GM12874 (cell line): Measurements from ENCODE around the gene LOXHD1.

Experiments
- CTCF ChIP-seq: IDR thresholded peaks from 2 replicates; pipeline ENCODE4 v1.5.1; 2011; ENCODE audit warnings: low read depth, mild to moderate bottlenecking, control low read depth, low read length, moderate library complexity; ENCODE audit not compliant: insufficient read depth

Gene LOXHD1

DNA sequence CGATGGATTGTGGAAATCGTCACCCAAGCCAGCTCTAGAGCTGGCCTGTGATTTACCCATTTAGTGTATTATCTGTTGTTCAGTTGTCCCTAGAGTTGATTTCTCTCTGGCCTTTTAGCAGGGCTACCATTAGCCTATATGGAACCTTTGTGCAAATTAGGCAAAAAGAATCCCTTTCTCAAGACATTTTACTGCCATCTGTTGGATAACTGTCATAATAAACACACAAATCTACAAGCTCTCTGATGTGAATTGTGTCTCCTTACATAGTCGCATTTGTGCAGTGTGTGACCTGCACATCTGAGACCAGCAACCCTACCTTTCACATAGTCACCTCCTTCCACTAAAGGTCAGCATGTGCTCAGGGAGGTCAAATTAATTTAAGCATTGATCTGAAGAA is 34.0 kb downstream of the LOXHD1 start:
- no peak for TF ChIP-seq CTCF

DNA sequence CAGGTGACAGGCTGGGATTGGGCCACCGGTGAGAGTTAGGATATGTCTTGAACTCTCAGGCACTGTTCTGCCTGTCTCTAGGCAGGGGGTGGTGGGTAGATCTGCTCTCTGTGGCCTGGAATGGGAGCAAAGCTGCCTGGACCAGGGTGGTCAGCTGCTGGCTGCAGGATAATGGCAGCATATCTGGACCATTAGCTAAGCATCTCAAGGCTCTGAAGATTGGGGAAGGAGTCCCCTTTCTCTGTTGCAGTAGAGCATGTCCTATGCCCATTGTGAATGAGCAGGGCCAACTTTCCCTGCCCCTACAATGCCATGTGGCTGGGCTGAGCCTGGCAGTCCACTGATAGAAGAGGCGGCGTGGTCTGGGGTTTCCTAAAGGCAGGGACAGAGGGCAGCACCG is 34.6 kb downstream of the LOXHD1 start:
- no peak for TF ChIP-seq CTCF

DNA sequence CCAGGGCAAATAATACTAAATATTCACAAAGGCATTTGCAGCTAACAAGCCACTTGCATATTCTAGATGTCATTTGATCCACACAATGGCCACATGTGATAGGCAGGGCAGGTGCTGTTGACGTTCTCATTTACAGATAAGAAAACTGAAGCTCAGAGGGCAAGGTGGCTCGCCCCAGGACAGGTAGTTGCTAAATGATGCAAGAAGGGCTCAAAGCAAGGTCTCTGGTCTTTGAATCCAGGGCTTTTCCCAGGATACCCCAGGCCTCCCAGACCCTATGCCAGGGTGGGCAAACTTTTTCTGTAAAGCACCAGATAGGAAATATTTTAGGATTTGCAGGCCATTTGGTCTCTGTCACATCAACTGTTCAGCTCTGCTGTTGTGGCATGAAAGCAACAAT is 35.1 kb downstream of the LOXHD1 start:
- no peak for TF ChIP-seq CTCF

- TF ChIP-seq CTCF = no peak
Observed at GRCh38 chr18:46621111-46621766, 35.8 kb downstream of the LOXHD1 start.

- no peak for TF ChIP-seq CTCF
Observed at GRCh38 chr18:46619559-46619958, 37.5 kb downstream of the LOXHD1 start.

- no peak for TF ChIP-seq CTCF
Observed at GRCh38 chr18:46615720-46616119, 41.3 kb downstream of the LOXHD1 start.

- TF ChIP-seq CTCF = no peak
Observed at GRCh38 chr18:46609048-46609447, 48.0 kb downstream of the LOXHD1 start.

DNA sequence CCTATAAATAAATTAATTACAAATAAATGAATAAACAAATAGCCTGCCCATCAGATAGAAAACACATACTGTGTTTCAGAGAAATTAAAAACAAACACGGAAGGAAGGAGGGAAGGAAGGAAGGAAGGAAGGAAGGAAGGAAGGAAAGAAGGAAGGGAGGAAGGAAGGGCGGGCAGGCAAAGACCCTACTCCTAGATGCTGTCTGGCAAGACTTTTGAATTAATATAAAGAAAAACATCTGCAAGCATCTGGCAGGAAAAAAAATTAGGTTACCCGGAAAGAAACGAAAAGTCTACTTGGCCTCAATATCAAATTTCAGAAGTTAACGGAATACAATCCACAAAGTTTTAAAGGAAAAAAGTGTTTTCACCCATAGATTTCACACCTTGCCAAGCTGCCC is 49.1 kb downstream of the LOXHD1 start:
- no peak for TF ChIP-seq CTCF
